ENCODE results near the gene HIGD2A. TPM values are rescaled to one million over a fixed set of nuclear protein-coding genes. Genes with fewer than 3 reads are reported as not detected.

Gene HIGD2A
- total RNA-seq = 100 to 1,000 TPM in 1 of 2 donors, 10 to 100 TPM in 1; 88.9 to 117 TPM

- Mint-ChIP-seq H3K27ac (peak within 1 kb of the TSS; percentile 87 to 96), H3K4me3 (peak within 1 kb of the TSS; percentile 92), H3K27me3 (no peaks in the 10 kb centered on the region), H3K36me3 (peaks cover 22% of the 10 kb centered on the region), H3K9me3 (no peaks in the 10 kb centered on the region), H3K4me1 (ENCODE audit: low read depth in 2 of 2) (peaks cover 29 to 31% of the 10 kb centered on the region in 2 donors)
- peak; percentile 95 to 96 for ATAC-seq
- DNase-seq (ENCODE audit: low spot score) = peak; percentile 99
Observed at GRCh38 chr5:176388444-176389134, at the start of gene HIGD2A, which contains the start of gene NOP16. HIGD2A (plus strand) TSS chr5:176388751; CDS start chr5:176388820, 69 bp downstream. NOP16 (minus strand) TSS chr5:176388598; CDS start chr5:176388539, 59 bp downstream.

DNA sequence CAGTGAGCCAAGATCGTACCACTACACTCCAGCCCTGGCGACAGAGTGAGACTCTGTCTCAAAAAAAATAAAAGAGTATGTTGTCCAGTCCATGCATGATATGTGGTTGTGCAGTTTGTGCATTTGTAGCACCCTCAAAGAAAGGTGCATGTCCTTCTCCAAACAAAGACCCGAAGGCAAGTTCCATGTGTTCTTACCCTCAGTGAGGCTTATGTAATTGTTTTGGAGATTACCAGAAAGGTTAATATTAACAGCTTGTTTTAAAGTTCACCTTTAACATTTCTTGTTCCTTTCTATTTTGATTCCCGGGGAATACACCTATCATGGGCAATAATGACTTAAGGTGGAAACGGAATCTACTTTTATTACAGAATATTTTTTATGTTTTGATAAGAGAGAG is 49.2 kb upstream of the HIGD2A start:
- Mint-ChIP-seq H3K27ac (no peak overlapping the region), H3K27me3 (no peaks in the 10 kb centered on the region), H3K4me1 (ENCODE audit: low read depth in 2 of 2) (no peaks in the 10 kb centered on the region), H3K9me3 (no peaks in the 10 kb centered on the region), H3K4me3 (no peak overlapping the region), H3K36me3 (peaks cover under 1% of the 10 kb centered on the region)
- no peak for DNase-seq (ENCODE audit: low spot score)
- no peak for ATAC-seq

- Mint-ChIP-seq H3K4me3 (no peak overlapping the region), H3K9me3 (no peaks in the 10 kb centered on the region), H3K27me3 (no peaks in the 10 kb centered on the region), H3K27ac (peak overlapping the region in 1 of 2 donors; percentile 0), H3K36me3 (peaks cover 5% of the 10 kb centered on the region), H3K4me1 (ENCODE audit: low read depth in 2 of 2) (no peaks in the 10 kb centered on the region)
- ATAC-seq (no peak), DNase-seq (ENCODE audit: low spot score) (no peak)
Observed at GRCh38 chr5:176341325-176342157, 47.0 kb upstream of the HIGD2A start.

DNA sequence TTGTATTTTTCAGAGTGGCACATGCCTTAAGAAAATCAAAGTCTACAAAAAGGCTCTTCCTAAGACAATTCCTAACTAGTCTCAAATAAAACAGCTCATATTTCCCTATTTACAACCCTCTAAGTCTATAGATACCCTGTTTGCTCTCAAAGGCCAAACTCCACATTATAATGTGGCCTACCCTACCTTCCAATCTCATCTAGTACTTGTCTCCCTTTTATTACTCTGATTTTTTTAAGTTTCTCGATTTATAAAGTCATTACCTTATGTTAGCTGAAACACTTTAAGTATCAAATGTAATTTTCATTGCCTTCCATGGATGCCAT is 46.4 kb upstream of the HIGD2A start:
- Mint-ChIP-seq H3K4me3 (no peak overlapping the region), H3K36me3 (peaks cover 5% of the 10 kb centered on the region), H3K27ac (no peak overlapping the region), H3K27me3 (no peaks in the 10 kb centered on the region), H3K4me1 (ENCODE audit: low read depth in 2 of 2) (no peaks in the 10 kb centered on the region), H3K9me3 (no peaks in the 10 kb centered on the region)
- DNase-seq (ENCODE audit: low spot score) (no peak), ATAC-seq (no peak)

GRCh38 chr5:176342766-176343458 is 45.6 kb upstream of the HIGD2A start:
- Mint-ChIP-seq H3K36me3 (peaks cover 6% of the 10 kb centered on the region), H3K27me3 (no peaks in the 10 kb centered on the region), H3K9me3 (no peaks in the 10 kb centered on the region), H3K27ac (no peak overlapping the region), H3K4me3 (no peak overlapping the region), H3K4me1 (ENCODE audit: low read depth in 2 of 2) (no peaks in the 10 kb centered on the region)
- DNase-seq (ENCODE audit: low spot score) (no peak), ATAC-seq (no peak)

DNA sequence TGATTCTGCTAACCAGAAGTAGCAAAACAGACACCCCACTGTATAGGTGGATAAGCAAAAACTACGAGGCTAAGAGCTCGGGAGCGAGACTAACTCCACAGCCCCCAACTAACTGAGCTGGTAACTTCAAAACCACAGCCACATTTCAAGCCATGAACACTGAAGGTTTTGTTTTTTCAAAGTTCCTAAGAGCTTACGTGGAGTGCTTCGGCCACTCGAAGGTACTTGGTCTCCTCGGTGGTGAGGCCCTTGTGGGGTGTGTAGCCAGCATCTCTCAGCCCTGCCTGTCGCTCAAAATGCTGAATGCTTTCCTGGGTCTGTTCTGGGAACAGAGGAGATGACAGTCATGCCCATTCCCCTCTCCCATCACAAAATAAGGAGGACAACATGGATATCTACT is 38.1 kb upstream of the HIGD2A start:
- H3K9me3 Mint-ChIP-seq = no peaks in the 10 kb centered on the region
- no peak overlapping the region for H3K27ac Mint-ChIP-seq
- H3K4me1 Mint-ChIP-seq (ENCODE audit: low read depth in 2 of 2) = peaks cover 22 to 33% of the 10 kb centered on the region in 2 donors
- H3K4me3 Mint-ChIP-seq = no peak overlapping the region
- peaks cover 34% of the 10 kb centered on the region for H3K36me3 Mint-ChIP-seq
- no peak for ATAC-seq
- no peak for DNase-seq (ENCODE audit: low spot score)
- H3K27me3 Mint-ChIP-seq = no peaks in the 10 kb centered on the region

DNA sequence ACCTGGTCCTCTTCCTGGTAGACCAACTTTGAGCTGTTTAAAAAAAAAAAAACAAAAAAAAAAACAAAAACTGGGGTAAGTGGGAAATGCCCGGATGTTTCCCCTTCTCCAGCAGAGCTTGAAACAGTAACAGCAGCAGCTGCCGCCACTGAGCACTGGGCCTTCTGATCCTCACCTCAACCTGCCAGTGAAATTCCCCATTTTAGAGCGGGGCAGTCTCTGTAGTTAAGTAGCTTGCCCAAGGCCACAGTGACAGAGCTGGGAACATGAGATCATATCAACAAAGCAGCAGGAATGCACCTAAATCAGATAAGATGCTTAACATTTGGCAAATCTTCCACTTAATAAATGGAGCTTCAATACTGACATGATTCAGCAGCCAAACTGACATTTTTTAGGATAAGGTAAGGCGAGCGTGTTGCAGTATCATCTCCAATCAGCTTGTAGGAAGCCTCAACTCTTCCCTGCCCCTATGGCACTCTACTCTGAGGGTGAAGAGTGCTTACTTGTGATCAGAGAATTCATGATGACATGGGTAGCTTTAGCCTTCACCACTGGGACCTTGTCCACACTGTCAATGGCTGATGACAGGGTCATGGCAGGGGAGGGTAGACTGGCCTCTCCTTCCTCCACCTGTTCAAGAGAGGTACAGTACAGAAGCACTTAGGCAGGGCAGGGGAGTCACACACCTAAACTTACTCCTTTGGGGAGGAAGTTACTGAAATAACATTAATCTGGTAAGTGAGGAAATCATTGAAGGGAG is 36.3 kb upstream of the HIGD2A start:
- DNase-seq (ENCODE audit: low spot score) (no peak), ATAC-seq (no peak)
- Mint-ChIP-seq H3K9me3 (no peaks in the 10 kb centered on the region), H3K4me3 (no peak overlapping the region), H3K36me3 (peaks cover 31% of the 10 kb centered on the region), H3K4me1 (ENCODE audit: low read depth in 2 of 2) (peaks cover 23 to 33% of the 10 kb centered on the region in 2 donors), H3K27ac (peak overlapping the region in 1 of 2 donors; percentile 56), H3K27me3 (no peaks in the 10 kb centered on the region)

- ATAC-seq = no peak
- H3K27ac Mint-ChIP-seq = no peak overlapping the region
- H3K9me3 Mint-ChIP-seq = no peaks in the 10 kb centered on the region
- DNase-seq (ENCODE audit: low spot score) = no peak
- H3K4me1 Mint-ChIP-seq (ENCODE audit: low read depth in 2 of 2) = peaks cover 34 to 43% of the 10 kb centered on the region in 2 donors
- H3K36me3 Mint-ChIP-seq = peaks cover 32% of the 10 kb centered on the region
- no peaks in the 10 kb centered on the region for H3K27me3 Mint-ChIP-seq
- no peak overlapping the region for H3K4me3 Mint-ChIP-seq
Observed at GRCh38 chr5:176353533-176353932, 35.0 kb upstream of the HIGD2A start.

- peaks cover 20% of the 10 kb centered on the region for H3K36me3 Mint-ChIP-seq
- peaks cover 36 to 40% of the 10 kb centered on the region in 2 donors for H3K4me1 Mint-ChIP-seq (ENCODE audit: low read depth in 2 of 2)
- DNase-seq (ENCODE audit: low spot score) (no peak), ATAC-seq (no peak)
- H3K9me3 Mint-ChIP-seq = no peaks in the 10 kb centered on the region
- no peak overlapping the region for H3K4me3 Mint-ChIP-seq
- H3K27ac Mint-ChIP-seq = no peak overlapping the region
- no peaks in the 10 kb centered on the region for H3K27me3 Mint-ChIP-seq
Observed at GRCh38 chr5:176355400-176356178, 33.0 kb upstream of the HIGD2A start.

GRCh38 chr5:176356179-176356566 is 32.4 kb upstream of the HIGD2A start:
- H3K4me1 Mint-ChIP-seq (ENCODE audit: low read depth in 2 of 2) = peaks cover 36 to 37% of the 10 kb centered on the region in 2 donors
- DNase-seq (ENCODE audit: low spot score) (no peak), ATAC-seq (no peak)
- no peaks in the 10 kb centered on the region for H3K27me3 Mint-ChIP-seq
- peaks cover 20% of the 10 kb centered on the region for H3K36me3 Mint-ChIP-seq
- H3K4me3 Mint-ChIP-seq = no peak overlapping the region
- no peaks in the 10 kb centered on the region for H3K9me3 Mint-ChIP-seq
- no peak overlapping the region for H3K27ac Mint-ChIP-seq

GRCh38 chr5:176359658-176360057 is 28.9 kb upstream of the HIGD2A start:
- no peaks in the 10 kb centered on the region for H3K27me3 Mint-ChIP-seq
- peaks cover 14% of the 10 kb centered on the region for H3K36me3 Mint-ChIP-seq
- H3K9me3 Mint-ChIP-seq = no peaks in the 10 kb centered on the region
- DNase-seq (ENCODE audit: low spot score) (no peak), ATAC-seq (no peak)
- H3K4me1 Mint-ChIP-seq (ENCODE audit: low read depth in 2 of 2) = peaks cover 27 to 36% of the 10 kb centered on the region in 2 donors
- peak overlapping the region; percentile 90 for H3K4me3 Mint-ChIP-seq
- H3K27ac Mint-ChIP-seq = peak overlapping the region; percentile 41 to 43

GRCh38 chr5:176360894-176361436 is 27.6 kb upstream of the HIGD2A start:
- peak overlapping the region; percentile 70 to 90 for H3K27ac Mint-ChIP-seq
- DNase-seq (ENCODE audit: low spot score) (no peak), ATAC-seq (no peak)
- peak overlapping the region; percentile 90 for H3K4me3 Mint-ChIP-seq
- H3K36me3 Mint-ChIP-seq = peaks cover 10% of the 10 kb centered on the region
- H3K9me3 Mint-ChIP-seq = no peaks in the 10 kb centered on the region
- peaks cover 24 to 32% of the 10 kb centered on the region in 2 donors for H3K4me1 Mint-ChIP-seq (ENCODE audit: low read depth in 2 of 2)
- no peaks in the 10 kb centered on the region for H3K27me3 Mint-ChIP-seq
